ENCODE results near the gene STXBP4.

DNA sequence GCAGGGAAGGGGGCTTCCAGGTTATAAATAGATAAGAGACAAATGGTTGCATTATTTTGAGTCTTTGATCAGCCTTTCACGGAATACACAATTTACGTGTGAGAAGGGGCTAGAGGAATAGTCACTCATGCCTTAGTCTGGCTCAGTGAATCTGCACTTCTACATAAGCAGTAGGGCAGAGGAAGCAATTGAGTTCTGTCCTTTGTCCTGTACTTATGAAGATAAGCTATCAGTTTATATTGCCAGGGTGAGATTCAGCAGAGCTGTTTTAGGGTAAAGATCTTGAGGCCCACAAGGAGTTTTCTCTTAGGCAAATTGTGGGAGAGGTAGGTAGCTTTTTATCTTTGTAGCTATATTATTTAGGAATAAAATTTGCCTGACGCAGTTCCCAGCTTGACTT is 34.6 kb upstream of the STXBP4 start:
- no peak for TF ChIP-seq CTCF (IDR thresholded peaks at IDR 0.05)
- no peak for TF ChIP-seq MAX (IDR thresholded peaks at IDR 0.05; ENCODE audit: low read depth)
- no peak for TF ChIP-seq EZH2phosphoT487 (IDR thresholded peaks at IDR 0.05; ENCODE audit: borderline replicate concordance, low read depth)
- no peak for TF ChIP-seq RFX5 (IDR thresholded peaks at IDR 0.05; ENCODE audit: low read length)
- TF ChIP-seq REST (IDR thresholded peaks at IDR 0.05; ENCODE audit: low read depth, low read length): no peak
- no peak for TF ChIP-seq TEAD4 (IDR thresholded peaks at IDR 0.05; ENCODE audit: borderline replicate concordance, insufficient read depth)
- no peak for TF ChIP-seq YY1 (IDR thresholded peaks at IDR 0.05; ENCODE audit: low read depth)
